Stimulated activated CD4-positive, alpha-beta T cell treated with anti-CD3 and anti-CD28 coated beads, TNF-alpha, amount 100 ng/mL, for 24 hours (primary cell): ENCODE data around the gene NAPSA.
"Not testable (repeated sequence)": the region's sequence is repeated elsewhere in the genome, so short reads cannot be mapped to it uniquely, and the experiment has no call there.

Experiments used
- DNase-seq, 3 experiments: peaks; one replicate each; pipeline ENCODE4 v3.0.0-alpha.2; 2020; ENCODE audit warnings: low read depth in 3 of 3

The NAPSA gene

DNA sequence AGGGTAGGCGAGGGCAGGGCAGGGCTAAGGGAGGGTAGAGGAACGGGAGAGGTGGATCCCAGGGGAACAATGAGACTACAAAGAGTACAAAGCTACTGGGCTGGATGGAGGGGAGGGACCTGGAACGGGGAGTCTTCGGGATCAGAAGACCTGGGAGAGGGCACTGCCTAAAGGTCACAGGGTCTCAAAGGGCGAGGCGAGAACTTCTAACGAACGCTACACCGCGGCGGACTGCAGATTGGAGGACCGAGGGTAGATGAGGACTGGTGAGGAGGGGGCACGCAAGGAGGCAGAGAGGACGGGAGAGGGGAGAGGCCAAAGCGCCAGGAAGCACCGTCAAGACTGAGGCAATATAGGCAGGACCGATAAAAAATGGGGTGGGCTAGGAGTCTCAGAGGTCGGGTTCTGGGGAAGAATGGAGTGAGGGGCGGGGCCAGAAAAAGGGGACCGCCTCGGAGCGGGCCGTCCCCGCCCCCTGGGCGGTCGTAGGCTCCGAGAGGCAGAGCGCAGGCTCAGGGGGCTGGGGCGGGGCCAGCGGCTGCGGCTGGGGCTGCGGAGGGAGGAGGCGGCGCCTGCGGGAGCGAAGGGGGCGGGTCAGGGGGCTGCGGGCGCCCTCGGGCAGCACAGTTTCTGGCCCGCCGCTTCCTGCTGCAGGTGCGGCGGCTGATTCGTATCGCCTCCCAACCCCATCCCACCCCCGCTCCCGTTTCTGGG, 34.9 kb downstream of the NAPSA start:
- DNase-seq: peak; percentile 61 to 86 (median 65)

DNA sequence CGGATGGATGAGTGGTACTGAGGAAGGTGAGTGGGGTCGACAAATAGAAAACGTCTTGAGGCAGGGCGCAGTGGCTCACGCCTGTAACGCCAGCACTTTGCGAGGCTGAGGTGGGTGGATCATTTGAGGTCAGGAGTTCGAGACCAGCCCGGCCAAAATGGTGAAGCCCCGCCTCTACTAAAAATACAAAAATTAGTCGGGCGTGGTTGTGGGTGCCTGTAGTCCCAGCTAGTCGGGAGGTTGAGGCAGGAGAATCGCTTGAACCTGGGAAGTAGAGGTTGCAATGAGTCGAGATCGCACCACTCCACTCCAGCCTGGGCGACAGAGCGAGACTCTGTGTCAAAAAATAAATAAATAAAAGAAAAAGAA, 35.5 kb downstream of the NAPSA start:
- not testable (repeated sequence) for DNase-seq

DNA sequence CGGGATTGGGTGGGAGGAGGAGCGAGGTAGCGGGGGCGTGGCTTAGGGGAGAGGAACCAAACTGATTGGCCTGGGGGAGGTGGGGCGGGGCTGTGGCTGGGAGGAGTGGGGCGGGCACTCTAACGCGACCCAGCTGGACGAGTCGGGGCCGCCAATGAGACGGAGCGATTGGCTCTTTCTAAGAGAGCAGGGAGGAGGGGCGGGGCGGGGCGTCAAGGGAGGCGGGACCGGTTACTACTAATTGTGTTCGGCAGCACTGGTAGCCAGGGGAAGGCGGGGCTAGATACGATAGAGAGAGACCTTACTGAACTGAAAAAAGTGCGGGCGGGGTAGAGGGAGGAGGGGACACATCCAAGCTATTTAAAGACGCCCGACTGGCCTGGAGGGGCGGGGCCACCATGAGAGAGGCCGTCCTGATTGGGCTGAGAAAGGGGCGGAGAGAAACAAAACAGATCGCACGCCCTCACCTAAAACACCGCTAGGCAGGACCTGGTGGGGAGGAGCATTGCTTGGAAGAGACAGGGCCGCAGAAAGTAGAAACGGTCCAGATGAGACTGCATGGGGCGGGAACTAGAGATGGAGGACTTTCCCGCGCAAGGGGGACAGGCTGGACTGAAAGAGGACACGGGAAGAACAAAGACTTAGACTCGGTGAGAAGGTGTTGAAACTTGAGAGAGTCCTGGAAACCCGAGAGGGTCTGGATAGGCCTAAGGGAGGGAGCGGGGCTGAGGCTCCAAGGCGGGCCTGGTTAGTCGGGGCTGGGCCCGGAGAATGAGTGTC, 36.1 kb downstream of the NAPSA start, which contains the start of gene KCNC3:
TSS of gene KCNC3 (minus strand) at position 232 of the 780 bp plus-strand sequence. CDS start 295 bp downstream, outside the sequence.
- peak; percentile 88 to 99 (median 92) for DNase-seq

DNA sequence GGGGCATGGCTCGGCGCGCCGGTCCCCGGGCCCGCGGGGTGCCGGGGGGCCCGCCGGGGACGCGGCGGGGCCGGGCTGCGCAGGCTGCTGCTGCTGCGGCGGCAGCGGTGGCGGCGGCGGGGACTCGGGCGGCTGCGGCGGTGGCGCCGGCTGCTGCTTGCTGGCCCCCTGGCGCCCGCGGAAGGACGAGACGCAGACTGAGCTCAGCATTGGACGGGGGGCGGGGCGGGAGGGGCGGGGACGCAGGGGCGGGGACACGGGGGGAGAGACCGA, 36.6 kb downstream of the NAPSA start:
- no peak for DNase-seq

DNA sequence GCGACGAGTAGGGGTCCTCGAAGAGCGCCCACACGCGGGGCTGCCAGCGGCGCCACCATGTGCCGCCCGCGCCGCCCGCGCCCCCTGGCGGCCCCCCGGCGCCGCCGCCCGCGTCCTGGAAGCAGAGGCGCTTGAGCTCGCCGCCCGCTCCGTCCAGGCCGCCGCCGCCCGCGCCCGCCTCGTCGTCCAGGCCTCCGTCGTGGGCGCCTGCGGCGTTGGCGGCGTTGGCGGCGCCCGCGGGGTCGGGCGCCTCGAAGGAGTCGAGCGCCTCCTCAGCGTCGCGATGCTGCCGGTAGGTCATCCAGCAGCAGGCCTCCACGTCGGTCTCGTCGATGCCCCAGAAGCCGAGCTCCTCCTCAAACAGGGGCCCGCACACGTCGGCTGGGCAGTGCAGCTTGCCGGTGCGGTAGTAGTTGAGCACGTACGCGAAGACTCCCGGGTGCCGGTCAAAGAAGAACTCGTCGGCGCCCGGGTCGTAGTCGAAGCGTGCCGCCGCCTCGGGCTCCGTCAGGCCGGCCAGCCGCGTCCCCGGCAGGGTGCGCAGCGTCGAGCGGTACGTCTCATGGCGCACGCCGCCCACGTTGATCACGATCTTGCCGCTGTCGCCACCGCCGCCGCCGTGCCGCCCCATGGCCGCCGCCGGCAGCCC, 37.1 kb downstream of the NAPSA start:
- peak in 1 of 3 experiments; percentile 52 for DNase-seq

DNA sequence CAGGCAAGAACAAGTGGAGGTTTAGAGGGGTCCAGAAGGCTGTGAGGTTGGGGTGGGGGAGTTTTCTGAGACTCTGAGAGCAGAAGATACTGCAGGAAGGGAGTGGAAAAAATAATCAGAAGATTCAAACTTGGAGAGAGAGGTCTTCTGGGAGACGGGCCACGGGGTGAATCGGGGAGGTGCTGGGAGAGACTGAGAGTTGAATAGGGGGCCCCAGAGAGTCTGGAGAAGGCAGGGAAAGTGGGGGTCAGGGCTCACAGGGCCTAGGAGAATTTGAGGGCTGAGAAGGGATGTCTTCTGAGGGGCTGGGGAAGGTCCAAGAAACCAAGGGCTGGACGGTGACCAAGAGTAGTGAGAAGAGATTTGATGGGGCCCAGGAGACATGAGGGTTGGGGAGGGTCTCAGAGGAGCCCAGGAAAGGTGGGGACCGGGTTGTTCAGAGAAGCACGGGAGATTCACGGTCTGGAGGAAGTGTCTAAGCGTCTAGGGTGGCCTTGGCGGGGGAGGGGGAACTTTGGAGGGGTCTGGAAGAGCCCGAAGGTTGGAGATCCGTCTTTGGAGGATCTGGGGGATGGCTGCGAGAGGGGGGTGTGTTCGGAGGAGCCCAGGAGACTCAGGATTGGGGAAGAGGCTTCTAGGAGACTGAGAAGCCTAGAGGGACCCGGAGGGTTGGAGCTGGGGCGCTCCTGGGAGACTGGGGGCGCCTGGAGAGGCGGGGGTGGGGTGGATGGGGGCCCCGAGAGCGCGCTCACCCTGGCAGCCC, 37.8 kb downstream of the NAPSA start:
- DNase-seq: no peak

DNA sequence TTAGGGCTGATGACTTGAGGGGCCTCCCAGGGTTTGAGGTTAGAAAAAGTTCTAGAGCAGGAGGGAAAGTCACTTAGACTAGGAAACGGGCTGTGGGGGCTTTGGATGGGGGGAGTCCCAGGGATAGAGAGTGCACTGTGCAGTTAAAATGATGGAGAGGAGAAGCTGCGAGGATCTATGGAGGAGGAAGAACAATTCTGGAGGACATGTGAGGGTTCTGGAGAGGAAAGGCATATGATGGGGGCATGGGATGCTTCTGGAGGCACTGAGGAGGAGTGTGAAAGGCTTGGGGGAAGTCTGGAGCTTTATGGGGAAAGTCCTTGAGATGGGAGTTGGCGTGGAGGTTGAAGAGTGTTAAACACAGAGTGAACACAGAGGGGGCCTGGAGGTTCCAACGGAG, 38.4 kb downstream of the NAPSA start:
- DNase-seq: no peak

DNA sequence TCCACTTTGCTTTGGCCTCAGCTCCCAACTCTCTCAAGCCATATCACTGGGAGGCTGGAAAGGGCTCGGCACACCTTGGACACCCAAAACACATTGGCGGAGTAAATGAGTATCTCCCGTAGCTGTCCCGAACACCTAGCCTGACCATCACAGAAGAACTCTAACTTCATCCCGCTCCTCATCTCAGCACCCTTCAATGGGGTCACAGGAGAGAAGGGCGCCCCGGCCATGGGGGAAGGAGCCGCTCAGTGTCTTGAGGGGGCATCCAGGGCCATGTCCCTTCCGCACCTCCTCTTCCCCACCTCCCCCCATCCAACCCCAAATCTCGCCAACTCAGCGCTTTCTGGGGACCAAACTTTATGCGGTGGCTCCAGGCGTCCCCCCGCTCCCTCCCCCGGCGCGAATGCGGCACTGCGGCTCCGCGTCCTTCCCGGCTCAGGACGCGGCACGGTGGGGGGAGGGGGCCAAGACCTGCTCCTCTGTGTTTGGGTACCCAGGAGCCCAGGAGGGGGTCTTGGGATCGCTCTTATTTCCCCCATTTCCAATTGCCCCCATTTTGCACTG, 39.3 kb downstream of the NAPSA start:
- DNase-seq: no peak

DNA sequence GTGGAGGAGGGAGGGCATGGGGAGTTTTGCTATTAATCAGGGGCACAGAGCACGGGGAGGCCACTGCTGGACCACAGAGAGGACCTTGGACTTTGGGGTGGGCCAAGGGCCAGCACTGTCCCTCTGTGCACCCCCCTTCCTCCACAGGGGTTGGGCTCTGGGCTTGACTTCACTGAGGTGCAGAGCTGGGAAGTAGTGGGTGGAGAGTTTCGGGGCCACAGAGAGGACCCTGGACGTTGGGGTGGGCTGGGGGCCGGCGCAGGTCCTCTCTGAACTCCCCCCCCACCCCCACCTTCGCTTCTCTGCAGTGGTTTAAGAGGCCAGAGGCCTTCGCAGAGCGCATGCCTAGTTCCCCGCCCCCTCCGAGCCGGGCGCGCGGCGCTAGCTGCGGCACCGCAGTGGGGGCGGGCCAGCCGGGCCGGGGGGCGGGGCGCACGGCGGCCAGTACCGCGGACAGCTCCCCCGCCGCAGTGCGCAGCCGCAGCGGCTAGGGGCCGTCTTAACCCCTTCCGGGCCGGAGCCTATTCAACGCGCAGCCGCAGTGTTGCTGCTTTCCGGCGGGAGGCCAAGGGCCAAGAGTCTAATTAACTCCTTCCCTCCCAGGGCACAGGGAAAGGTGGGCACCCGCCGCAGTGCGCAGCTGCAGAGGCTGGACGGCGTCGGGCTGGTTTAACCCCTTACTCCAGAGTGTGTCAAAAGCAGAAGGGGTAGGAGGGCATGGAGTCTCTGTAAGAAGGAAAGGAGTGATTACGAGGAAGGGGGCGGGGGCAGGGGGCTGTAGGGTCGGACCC, 39.9 kb downstream of the NAPSA start:
- peak; percentile 39 to 75 (median 62) for DNase-seq

DNA sequence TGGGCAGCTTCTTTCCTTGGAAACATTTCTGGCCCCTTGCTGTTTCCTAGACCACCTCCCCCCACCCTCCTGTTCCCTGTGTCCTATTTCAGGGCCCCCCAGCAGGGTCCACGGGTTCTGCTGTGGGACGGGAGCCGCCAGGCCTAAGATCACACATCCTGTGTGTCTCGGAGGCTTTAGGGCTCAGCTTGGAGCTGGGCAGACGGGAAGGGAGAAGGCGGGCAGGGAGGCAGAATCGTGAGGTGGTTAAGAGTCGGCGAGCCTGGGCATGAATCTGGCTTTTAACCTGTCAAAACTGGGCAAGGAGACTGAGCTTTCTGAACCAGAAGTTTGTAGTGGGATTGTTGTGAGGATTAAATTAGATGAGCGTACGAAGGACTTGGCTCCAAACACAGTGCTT, 41.1 kb downstream of the NAPSA start:
- DNase-seq: no peak

DNA sequence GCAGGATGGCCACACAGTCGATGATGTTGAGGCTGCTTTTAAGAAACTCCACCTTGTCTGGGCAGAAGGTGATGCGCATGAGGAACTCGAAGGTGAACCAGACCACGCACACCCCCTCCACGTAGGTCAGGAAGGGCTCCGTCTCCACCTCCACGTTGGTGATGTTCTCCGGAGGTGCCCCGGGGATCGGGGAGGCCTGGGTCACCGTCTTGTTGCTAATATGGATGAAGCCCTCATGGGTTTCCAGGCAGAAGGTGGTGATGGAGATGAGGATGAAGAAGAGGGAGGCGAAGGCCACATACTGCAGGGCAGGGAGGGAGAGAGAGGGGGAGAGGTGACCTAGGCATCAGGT, 41.7 kb downstream of the NAPSA start:
- no peak for DNase-seq

DNA sequence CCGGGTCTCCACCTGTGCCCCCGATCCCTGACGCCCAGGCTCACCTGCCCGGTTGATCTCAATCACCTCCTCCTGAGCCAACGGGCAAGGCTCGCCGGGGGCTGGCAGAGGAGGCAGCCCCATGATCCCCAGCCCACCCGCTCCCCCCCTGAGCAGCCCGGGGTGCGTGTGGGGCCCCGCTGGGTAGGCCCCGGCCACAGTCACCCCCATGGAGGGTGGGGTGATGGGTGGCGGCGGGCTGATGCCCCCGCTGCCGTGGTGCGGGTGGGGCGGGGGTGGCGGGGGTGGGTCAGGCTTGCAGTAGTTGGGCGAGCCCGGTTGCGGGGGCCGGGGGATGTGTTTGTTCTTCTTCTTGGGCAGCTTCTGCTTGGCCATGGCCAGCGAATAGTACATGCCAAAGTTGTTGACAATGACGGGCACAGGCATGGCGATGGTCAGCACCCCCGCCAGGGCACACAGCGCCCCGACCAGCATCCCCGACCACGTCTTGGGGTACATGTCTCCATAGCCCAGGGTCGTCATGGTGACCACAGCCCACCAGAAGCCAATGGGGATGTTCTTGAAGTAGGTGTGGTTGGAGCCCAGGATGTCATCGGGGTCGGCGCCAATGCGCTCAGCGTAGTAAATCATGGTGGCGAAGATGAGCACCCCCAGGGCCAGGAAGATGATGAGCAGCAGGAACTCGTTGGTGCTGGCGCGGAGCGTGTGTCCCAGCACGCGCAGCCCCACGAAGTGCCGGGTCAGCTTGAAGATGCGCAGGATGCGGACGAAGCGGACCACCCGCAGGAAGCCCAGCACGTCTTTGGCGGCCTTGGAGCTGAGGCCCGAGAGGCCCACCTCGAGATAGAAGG, 42.3 kb downstream of the NAPSA start:
- DNase-seq: no peak

DNA sequence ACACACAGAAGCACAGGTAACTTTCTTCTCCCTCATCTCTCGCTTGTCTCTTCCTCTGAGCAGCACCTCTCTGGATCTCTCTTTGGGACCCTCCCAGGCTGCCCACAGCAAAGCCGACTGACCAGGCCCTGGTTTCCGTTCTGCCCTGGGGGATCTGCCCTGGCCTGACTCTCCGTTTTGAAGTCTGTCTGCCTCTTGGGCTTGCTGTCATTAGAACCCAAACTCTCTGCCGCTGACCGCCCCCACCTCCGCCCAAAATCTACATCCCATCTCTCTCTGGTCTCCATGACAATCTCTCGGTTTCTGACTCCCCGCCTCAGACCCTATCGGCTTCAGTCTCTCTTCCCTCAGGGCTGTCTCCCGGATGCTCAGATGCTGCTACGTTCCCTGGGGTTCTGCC, 43.2 kb downstream of the NAPSA start:
- no peak for DNase-seq

DNA sequence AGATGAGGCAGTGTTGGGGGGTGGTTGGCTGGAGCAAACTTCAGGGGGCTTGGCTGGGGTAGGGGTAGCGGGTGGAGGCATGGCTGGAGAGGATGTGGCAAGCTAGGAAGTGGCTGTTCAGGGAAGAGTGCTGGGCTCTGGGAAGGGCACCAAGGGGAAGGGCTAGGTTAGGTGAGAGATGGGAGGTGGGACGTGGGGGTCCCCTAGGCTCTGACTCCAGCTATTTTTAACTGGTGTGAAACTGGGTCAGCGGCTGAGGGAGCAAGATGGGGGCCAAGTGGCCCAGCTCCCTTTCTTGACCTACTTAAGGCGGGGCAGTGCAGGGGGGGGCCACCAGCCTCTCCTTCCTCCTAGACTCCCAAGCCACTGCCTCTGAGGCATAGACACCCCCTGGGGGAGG, 43.6 kb downstream of the NAPSA start:
- DNase-seq: no peak

DNA sequence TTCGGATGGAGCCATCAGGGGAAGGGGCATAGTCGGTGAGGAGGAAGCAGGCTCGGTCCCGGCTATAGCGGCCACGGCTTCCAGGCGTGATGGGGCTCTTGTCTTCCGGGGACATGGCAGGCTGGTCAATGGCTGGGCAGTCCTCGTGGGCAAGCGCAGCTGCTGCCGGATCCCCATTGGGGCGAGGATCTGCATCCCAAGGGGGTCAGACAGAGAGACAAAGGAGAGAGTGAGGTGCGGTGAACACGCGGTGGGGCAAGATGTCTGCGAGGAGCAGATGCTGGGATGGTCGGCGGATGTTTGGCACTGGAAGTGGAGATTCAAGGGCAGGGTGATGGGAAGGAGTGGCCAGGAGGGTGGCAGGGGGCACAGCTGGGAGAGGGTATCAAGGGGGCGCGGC, 44.8 kb downstream of the NAPSA start:
- no peak for DNase-seq

DNA sequence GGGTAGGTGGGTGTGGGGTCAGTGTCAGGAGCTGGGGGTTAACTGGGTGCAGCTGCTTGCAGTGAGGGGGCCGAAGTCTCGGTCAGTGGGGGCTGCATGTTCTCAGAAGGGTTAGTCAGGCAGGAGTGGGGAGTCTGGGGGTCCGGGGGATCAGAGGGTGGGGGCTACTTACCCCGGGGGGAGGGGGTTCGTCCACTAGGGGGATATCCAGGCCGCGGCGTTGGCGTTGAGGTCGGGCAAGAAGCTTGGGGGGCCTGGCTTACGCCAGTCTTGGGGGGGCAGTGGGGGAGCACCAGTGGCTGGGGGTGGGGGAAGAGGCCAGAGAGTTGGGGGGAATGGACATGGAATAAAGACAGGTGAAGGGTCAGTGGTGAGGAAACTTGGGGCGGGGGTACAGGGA, 45.4 kb downstream of the NAPSA start:
- DNase-seq: no peak

DNA sequence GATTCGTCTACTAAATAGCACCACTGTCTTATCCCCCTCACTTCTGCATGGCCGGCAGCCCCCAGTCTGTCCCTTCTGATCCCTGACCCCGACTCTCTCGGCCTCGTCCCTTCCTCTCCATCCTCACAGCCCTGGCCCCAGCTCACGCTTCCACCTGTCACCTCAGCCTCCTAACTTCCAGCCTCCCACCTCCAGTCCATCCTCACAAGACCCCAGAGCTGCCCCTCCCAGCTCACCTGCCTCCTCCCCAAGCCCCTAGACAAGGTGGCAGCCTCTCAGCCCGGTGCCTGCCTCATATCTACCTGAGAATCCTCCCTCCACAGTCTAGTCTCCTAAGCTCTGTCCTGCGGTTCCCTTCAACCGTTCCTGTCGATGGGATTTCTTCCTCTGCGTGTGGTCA, 46.3 kb downstream of the NAPSA start:
- no peak for DNase-seq

DNA sequence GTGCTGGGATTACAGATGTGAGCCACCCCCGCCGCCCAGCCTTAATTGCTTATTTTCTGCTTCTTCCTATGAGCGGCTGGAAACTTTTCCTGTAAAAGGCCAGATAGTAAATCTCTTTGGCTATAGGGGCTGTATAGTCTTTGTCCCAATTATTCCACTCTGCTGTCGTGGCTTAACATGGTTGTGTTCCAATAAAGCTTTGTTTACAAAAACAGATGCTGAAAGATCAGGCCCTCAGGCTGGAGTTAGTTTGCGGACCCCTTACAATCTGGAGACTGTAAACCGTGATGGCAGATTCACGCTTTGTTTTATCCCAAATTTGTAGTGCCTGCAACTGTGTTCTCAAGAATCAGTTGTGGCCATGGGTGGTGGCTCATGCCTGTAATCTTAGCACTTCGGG, 47.0 kb downstream of the NAPSA start:
- no peak for DNase-seq

DNA sequence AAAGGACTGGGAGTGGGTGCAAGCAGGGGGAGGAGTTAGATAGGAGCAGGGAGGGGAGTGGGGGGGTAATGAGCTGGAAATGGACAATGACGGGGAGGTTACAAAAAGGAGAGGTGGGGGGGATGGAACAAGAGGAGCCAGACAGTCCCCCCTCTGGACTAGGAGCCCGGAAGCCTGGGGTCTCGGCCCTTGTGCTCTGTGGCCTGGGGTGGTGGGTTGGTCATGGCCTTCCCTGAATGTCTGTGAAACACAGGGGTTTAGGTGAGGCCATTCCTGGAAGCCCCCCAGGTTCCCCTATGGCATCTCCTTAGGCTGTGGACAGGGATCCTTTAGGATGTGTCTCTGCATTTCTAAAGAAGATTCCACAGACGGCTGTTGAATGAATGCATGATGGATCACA, 48.3 kb downstream of the NAPSA start:
- no peak for DNase-seq

DNA sequence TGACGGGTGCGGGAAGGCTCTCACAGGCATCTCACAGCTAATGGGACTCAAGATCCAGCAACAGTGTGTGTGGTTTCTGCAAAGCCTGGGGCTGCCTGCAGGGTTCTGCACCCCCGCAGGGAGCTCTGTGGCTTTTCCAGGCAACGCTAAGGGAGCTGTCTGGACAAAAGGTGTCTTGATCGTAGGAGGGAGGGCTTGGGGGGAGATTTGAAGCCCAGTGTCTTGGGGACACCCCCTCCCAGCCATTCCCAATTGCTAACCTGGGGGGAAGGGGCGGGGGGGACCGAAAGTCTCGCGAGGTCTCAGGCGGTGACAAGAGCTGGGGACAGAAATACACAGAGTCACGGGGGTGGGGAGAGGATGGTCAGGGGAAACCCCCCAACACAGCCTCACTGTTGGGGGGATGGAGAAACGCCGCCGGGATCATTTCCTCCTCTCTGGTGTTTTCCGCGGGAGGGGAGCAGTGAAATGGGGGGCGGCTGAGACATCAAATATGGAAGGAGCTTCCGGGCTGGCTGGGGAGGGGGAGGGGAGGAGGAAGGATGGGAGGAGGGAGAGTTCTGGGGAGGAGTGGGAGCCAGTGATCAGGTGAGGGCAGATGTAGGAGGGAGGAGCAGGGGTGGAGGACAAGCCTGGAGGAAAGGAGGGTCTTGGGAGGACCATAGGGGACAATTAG, 49.5 kb downstream of the NAPSA start:
- DNase-seq: no peak
